Measurements from ENCODE around the gene THSD4.

DNA sequence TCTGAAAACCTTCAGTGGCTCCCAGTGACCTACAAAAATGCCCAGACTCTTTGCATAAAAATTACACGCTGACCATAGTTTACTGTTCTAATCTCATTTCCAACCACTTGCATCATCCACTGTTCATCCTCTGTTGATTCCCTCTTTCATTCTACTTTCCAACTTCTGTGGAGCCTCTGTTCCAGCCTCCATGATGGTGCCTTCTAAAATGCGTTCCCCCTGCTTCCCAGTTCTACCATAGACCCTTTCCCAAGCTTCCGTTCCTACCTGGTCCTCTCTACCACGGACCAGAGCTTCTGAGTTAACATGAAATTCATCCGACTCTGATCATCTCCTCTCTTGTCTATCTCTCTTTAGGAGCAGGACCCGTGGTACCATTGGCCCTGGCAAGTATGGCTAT lies 127.0 kb downstream of the THSD4 start:
- TF ChIP-seq, protein P1, sequence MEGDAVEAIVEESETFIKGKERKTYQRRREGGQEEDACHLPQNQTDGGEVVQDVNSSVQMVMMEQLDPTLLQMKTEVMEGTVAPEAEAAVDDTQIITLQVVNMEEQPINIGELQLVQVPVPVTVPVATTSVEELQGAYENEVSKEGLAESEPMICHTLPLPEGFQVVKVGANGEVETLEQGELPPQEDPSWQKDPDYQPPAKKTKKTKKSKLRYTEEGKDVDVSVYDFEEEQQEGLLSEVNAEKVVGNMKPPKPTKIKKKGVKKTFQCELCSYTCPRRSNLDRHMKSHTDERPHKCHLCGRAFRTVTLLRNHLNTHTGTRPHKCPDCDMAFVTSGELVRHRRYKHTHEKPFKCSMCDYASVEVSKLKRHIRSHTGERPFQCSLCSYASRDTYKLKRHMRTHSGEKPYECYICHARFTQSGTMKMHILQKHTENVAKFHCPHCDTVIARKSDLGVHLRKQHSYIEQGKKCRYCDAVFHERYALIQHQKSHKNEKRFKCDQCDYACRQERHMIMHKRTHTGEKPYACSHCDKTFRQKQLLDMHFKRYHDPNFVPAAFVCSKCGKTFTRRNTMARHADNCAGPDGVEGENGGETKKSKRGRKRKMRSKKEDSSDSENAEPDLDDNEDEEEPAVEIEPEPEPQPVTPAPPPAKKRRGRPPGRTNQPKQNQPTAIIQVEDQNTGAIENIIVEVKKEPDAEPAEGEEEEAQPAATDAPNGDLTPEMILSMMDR (IDR thresholded peaks at IDR 0.05) = no peak
- TF ChIP-seq, protein P2, sequence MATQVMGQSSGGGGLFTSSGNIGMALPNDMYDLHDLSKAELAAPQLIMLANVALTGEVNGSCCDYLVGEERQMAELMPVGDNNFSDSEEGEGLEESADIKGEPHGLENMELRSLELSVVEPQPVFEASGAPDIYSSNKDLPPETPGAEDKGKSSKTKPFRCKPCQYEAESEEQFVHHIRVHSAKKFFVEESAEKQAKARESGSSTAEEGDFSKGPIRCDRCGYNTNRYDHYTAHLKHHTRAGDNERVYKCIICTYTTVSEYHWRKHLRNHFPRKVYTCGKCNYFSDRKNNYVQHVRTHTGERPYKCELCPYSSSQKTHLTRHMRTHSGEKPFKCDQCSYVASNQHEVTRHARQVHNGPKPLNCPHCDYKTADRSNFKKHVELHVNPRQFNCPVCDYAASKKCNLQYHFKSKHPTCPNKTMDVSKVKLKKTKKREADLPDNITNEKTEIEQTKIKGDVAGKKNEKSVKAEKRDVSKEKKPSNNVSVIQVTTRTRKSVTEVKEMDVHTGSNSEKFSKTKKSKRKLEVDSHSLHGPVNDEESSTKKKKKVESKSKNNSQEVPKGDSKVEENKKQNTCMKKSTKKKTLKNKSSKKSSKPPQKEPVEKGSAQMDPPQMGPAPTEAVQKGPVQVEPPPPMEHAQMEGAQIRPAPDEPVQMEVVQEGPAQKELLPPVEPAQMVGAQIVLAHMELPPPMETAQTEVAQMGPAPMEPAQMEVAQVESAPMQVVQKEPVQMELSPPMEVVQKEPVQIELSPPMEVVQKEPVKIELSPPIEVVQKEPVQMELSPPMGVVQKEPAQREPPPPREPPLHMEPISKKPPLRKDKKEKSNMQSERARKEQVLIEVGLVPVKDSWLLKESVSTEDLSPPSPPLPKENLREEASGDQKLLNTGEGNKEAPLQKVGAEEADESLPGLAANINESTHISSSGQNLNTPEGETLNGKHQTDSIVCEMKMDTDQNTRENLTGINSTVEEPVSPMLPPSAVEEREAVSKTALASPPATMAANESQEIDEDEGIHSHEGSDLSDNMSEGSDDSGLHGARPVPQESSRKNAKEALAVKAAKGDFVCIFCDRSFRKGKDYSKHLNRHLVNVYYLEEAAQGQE (IDR thresholded peaks at IDR 0.05; ENCODE audit: insufficient read depth in 1 of 2, low read depth in 2 of 2, low read length in 1 of 2) = no peak
- TF ChIP-seq SIN3A (IDR thresholded peaks at IDR 0.05; ENCODE audit: borderline replicate concordance, insufficient read depth, low read depth, low read length) = no peak
